ENCODE data around the gene USF1. TPM values are rescaled to one million over a fixed set of nuclear protein-coding genes. Genes with fewer than 3 reads are reported as not detected.

The USF1 gene
- total and polyA plus RNA-seq, 2 experiments from 2014 or later, result 23.8 to 74.8 TPM

- Mint-ChIP-seq H3K27me3 (ENCODE audit: insufficient read depth, low read depth, poor library complexity) (peaks cover 9% of the 10 kb centered on the region), H3K27ac (peak overlapping the region; percentile 93; the same call in 1 of the 2 replicates), H3K36me3 (ENCODE audit: low read depth) (peaks cover 43% of the 10 kb centered on the region), H3K4me3 (peak overlapping the region; percentile 89), H3K4me1 (peaks cover 47% of the 10 kb centered on the region), H3K9me3 (no peaks in the 10 kb centered on the region; the same call in 2 of the 3 replicates)
- ATAC-seq, result no peak
- TF ChIP-seq NANOG (IDR thresholded peaks at IDR 0.05; ENCODE audit: borderline replicate concordance) (no peak), ETS1 (IDR thresholded peaks at IDR 0.05) (no peak), POLR2AphosphoS5 (IDR thresholded peaks at IDR 0.05; ENCODE audit: low read depth) (no peak), EZH2phosphoT487 (IDR thresholded peaks at IDR 0.05; ENCODE audit: unreplicated experiment) (no peak), ZNF114 (CRISPR knock-in tag; IDR thresholded peaks at IDR 0.05) (no peak), CREB1 (CRISPR knock-in tag; IDR thresholded peaks at IDR 0.05; ENCODE audit: low read depth) (no peak), STAT1 (IDR thresholded peaks at IDR 0.05; ENCODE audit: unreplicated experiment) (no peak), CTCF (conservative IDR thresholded peaks at IDR 0.05; ENCODE audit: low read depth in 2 of 2) (no peak), ZNF462 (CRISPR knock-in tag; IDR thresholded peaks at IDR 0.05) (no peak), JUNB (IDR thresholded peaks at IDR 0.05; ENCODE audit: unreplicated experiment) (no peak), REST (IDR thresholded peaks at IDR 0.05; ENCODE audit: unreplicated experiment) (no peak), EZH2 (IDR thresholded peaks at IDR 0.05; ENCODE audit: low read depth, unreplicated experiment) (no peak), ZNF331 (CRISPR knock-in tag; IDR thresholded peaks at IDR 0.05; ENCODE audit: low read depth) (no peak)
- no peak for DNase-seq (ENCODE audit: low spot score)
- Histone ChIP-seq H3K27me3 (ENCODE audit: insufficient read depth) (no peaks in the 10 kb centered on the region), H4K20me1 (replicated peaks; ENCODE audit: insufficient read depth) (no peaks in the 10 kb centered on the region; the same call in 1 of the 2 replicates), H3K36me3 (ENCODE audit: insufficient read depth) (peaks cover 19% of the 10 kb centered on the region), H3F3A (replicated peaks; ENCODE audit: low read depth) (peaks cover 47% of the 10 kb centered on the region), H3K27ac (ENCODE audit: low read depth) (peak overlapping the region; percentile 74; the same call in 1 of the 2 replicates), H3K4me1 (ENCODE audit: insufficient read depth) (peaks cover 38% of the 10 kb centered on the region), H3K4me2 (peak overlapping the region; percentile 96), H3K9me2 (ENCODE audit: insufficient read depth) (no peaks in the 10 kb centered on the region), H2AFZ (no peak overlapping the region), H3K79me2 (replicated peaks; ENCODE audit: insufficient read depth) (peaks cover 38% of the 10 kb centered on the region), H3K4me3 (peak overlapping the region; percentile 98)
These were observed 6.2 kb downstream of the USF1 start for GRCh38 chr1:161039546-161039945.

Data from GM23338 (cell line).